Ishikawa (cell line): ENCODE results near the gene FN3KRP.

Source experiments
- CEBPB ChIP-seq: IDR thresholded peaks from 2 replicates; pipeline ENCODE4 v1.6.1; 2012
- CREB1 ChIP-seq: IDR thresholded peaks from 2 replicates; pipeline ENCODE4 v1.6.1; 2012; ENCODE audit warnings: low read depth
- EP300 ChIP-seq: IDR thresholded peaks from 2 replicates; pipeline ENCODE4 v1.6.1; 2012; ENCODE audit warnings: borderline replicate concordance
- FOXM1 ChIP-seq: IDR thresholded peaks from 2 replicates; pipeline ENCODE4 v1.6.1; 2012; ENCODE audit warnings: low read depth, borderline replicate concordance
- NFIC ChIP-seq: IDR thresholded peaks from 2 replicates; pipeline ENCODE4 v1.6.1; 2012
- RAD21 ChIP-seq: IDR thresholded peaks from 2 replicates; pipeline ENCODE4 v1.6.1; 2012; ENCODE audit warnings: low read depth
- TAF1 ChIP-seq: IDR thresholded peaks from 2 replicates; pipeline ENCODE4 v1.6.1; 2012; ENCODE audit warnings: low read depth, mild to moderate bottlenecking
- TCF12 ChIP-seq: IDR thresholded peaks from 2 replicates; pipeline ENCODE4 v1.6.1; 2012; ENCODE audit warnings: low read depth
- TEAD4 ChIP-seq: IDR thresholded peaks from 2 replicates; pipeline ENCODE4 v1.6.1; 2012
- YY1 ChIP-seq: IDR thresholded peaks from 2 replicates; pipeline ENCODE4 v1.6.1; 2012; ENCODE audit warnings: low read depth
- ZBTB7A ChIP-seq: IDR thresholded peaks from 2 replicates; pipeline ENCODE4 v1.6.1; 2012; ENCODE audit warnings: low read depth
- TF ChIP-seq, protein P1 (sequence below): IDR thresholded peaks from 2 replicates; pipeline ENCODE4 v1.6.1; 2012
- TF ChIP-seq, protein P2 (sequence below): IDR thresholded peaks from 2 replicates; pipeline ENCODE4 v1.6.1; 2012
- TF ChIP-seq, protein P3 (sequence below): IDR thresholded peaks from 2 replicates; pipeline ENCODE4 v1.6.1; 2012; ENCODE audit warnings: low read depth, mild to moderate bottlenecking

DNA sequence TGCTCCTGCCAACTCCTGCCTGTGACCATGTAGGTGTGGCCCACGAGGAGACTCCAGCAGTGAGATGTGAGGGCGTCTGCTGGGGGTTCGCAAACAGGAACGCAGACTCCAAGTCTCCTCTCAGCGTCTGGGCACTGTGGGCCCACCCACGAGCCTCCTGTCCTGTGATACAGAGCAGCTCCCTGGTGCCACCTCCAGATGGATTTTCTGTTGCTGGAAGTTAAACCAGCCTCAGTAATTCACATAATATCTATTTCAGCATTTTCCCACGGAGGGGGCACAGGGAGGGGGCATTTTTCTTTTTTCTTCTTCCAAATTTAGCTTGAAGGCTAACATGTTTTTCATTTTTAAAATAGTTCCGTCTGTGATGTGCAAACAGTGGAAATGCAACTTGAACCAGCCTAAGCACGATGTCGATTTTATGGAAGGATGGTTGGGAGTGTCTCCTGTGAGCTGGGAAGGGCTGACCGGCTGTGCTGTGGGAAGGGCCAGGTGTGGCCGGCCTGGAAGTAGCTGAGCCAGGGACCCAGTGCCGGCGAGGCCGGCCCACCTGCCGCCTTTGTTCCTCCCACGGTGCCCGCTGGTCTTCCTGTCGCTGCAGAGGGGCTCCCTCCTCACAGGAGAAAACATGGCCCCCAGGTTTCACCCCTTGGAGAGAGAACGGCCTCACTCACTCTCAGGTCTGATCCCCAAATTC lies 14.1 kb upstream of the FN3KRP start:
- TF ChIP-seq RAD21 (no peak), YY1 (no peak), TAF1 (no peak), TEAD4 (no peak), FOXM1 (no peak), CREB1 (no peak), TCF12 (no peak), CEBPB (no peak), EP300 (no peak), NFIC (no peak), ZBTB7A (no peak)
- TF ChIP-seq, protein P1, sequence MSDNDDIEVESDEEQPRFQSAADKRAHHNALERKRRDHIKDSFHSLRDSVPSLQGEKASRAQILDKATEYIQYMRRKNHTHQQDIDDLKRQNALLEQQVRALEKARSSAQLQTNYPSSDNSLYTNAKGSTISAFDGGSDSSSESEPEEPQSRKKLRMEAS, result no peak
- TF ChIP-seq, protein P2, sequence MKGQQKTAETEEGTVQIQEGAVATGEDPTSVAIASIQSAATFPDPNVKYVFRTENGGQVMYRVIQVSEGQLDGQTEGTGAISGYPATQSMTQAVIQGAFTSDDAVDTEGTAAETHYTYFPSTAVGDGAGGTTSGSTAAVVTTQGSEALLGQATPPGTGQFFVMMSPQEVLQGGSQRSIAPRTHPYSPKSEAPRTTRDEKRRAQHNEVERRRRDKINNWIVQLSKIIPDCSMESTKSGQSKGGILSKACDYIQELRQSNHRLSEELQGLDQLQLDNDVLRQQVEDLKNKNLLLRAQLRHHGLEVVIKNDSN, result no peak
- TF ChIP-seq, protein P3, sequence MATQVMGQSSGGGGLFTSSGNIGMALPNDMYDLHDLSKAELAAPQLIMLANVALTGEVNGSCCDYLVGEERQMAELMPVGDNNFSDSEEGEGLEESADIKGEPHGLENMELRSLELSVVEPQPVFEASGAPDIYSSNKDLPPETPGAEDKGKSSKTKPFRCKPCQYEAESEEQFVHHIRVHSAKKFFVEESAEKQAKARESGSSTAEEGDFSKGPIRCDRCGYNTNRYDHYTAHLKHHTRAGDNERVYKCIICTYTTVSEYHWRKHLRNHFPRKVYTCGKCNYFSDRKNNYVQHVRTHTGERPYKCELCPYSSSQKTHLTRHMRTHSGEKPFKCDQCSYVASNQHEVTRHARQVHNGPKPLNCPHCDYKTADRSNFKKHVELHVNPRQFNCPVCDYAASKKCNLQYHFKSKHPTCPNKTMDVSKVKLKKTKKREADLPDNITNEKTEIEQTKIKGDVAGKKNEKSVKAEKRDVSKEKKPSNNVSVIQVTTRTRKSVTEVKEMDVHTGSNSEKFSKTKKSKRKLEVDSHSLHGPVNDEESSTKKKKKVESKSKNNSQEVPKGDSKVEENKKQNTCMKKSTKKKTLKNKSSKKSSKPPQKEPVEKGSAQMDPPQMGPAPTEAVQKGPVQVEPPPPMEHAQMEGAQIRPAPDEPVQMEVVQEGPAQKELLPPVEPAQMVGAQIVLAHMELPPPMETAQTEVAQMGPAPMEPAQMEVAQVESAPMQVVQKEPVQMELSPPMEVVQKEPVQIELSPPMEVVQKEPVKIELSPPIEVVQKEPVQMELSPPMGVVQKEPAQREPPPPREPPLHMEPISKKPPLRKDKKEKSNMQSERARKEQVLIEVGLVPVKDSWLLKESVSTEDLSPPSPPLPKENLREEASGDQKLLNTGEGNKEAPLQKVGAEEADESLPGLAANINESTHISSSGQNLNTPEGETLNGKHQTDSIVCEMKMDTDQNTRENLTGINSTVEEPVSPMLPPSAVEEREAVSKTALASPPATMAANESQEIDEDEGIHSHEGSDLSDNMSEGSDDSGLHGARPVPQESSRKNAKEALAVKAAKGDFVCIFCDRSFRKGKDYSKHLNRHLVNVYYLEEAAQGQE, result no peak
